ENCODE results near the gene SNAPC5.
A peak's percentile ranks its signal among the peaks of the same experiment; 100 is the strongest.
"Not testable (repeated sequence)": the region's sequence is repeated elsewhere in the genome, so short reads cannot be mapped to it uniquely, and the experiment has no call there.

SNAPC5 gene

DNA sequence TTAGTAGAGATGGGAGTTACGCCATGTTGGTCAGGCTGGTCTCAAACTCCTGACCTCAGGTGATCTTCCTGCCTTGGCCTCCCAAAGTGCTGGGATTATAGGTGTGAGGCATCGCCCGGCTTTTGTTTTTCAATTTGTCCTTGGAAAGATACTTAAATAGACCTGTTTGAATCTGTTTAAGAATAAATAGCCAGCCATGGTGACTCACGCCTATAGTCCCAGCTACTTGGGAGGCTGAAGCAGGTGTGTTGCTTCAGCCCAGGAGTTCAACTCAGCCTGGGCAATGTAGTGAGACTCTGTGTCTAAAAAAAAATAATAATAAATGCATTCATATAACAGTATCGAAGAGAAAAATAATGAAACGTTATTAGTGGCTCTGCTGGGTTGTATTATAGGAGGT, 17.3 kb downstream of the SNAPC5 start:
- H3K36me3 Mint-ChIP-seq = peaks cover 7% of the 10 kb centered on the region
- H3K4me1 Mint-ChIP-seq (ENCODE audit: low read depth) = peaks cover 13% of the 10 kb centered on the region
- H3K9me3 Mint-ChIP-seq (ENCODE audit: low read depth) = no peaks in the 10 kb centered on the region
- peak overlapping the region; percentile 16 for H3K27ac Mint-ChIP-seq
- H3K27me3 Mint-ChIP-seq = no peaks in the 10 kb centered on the region
- no peak overlapping the region for H3K4me3 Mint-ChIP-seq

- Mint-ChIP-seq H3K9me3 (ENCODE audit: low read depth) (no peaks in the 10 kb centered on the region), H3K36me3 (peaks cover 5% of the 10 kb centered on the region), H3K27me3 (no peaks in the 10 kb centered on the region), H3K4me3 (no peak overlapping the region), H3K27ac (peak overlapping the region; percentile 75), H3K4me1 (ENCODE audit: low read depth) (peaks cover 25% of the 10 kb centered on the region)
These were observed 20.6 kb downstream of the SNAPC5 start for GRCh38 chr15:66477011-66477410.

- H3K27ac Mint-ChIP-seq = peak overlapping the region; percentile 75
- peaks cover 5% of the 10 kb centered on the region for H3K36me3 Mint-ChIP-seq
- H3K4me3 Mint-ChIP-seq = no peak overlapping the region
- H3K4me1 Mint-ChIP-seq (ENCODE audit: low read depth) = peaks cover 29% of the 10 kb centered on the region
- no peaks in the 10 kb centered on the region for H3K27me3 Mint-ChIP-seq
- no peaks in the 10 kb centered on the region for H3K9me3 Mint-ChIP-seq (ENCODE audit: low read depth)
These were observed 21.0 kb downstream of the SNAPC5 start for GRCh38 chr15:66476535-66476934.

DNA sequence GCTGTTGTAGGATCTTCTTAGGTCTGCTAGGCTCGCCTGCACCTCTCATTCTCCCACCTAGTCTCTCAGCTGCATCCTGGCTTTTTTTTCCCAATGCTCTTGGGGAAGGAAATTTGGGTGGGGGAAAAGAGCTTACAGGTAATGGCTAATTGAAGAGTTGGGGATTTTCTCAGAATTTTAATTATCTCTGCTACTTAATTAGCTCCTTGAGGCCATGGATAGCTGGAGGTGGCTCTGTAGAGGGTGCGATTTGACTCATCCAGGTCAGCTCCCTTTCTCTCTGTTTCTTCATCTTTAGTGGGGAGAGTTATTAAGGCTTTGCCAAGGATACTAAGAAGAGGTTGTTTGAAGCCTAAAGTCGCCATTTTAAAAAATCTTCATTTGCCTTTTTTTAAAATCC, 22.6 kb downstream of the SNAPC5 start:
- Mint-ChIP-seq H3K4me1 (ENCODE audit: low read depth) (peaks cover 42% of the 10 kb centered on the region), H3K27ac (peak overlapping the region; percentile 38), H3K9me3 (ENCODE audit: low read depth) (no peaks in the 10 kb centered on the region)

GRCh38 chr15:66474135-66474534, 23.4 kb downstream of the SNAPC5 start:
- Mint-ChIP-seq H3K27ac (peak overlapping the region; percentile 11), H3K9me3 (ENCODE audit: low read depth) (no peaks in the 10 kb centered on the region), H3K27me3 (no peaks in the 10 kb centered on the region), H3K36me3 (no peaks in the 10 kb centered on the region), H3K4me1 (ENCODE audit: low read depth) (peaks cover 45% of the 10 kb centered on the region), H3K4me3 (no peak overlapping the region)

More for the DNA sequence above, 22.6 kb downstream of the SNAPC5 start:
- Mint-ChIP-seq H3K36me3 (peaks cover 2% of the 10 kb centered on the region), H3K27me3 (no peaks in the 10 kb centered on the region), H3K4me3 (no peak overlapping the region)

DNA sequence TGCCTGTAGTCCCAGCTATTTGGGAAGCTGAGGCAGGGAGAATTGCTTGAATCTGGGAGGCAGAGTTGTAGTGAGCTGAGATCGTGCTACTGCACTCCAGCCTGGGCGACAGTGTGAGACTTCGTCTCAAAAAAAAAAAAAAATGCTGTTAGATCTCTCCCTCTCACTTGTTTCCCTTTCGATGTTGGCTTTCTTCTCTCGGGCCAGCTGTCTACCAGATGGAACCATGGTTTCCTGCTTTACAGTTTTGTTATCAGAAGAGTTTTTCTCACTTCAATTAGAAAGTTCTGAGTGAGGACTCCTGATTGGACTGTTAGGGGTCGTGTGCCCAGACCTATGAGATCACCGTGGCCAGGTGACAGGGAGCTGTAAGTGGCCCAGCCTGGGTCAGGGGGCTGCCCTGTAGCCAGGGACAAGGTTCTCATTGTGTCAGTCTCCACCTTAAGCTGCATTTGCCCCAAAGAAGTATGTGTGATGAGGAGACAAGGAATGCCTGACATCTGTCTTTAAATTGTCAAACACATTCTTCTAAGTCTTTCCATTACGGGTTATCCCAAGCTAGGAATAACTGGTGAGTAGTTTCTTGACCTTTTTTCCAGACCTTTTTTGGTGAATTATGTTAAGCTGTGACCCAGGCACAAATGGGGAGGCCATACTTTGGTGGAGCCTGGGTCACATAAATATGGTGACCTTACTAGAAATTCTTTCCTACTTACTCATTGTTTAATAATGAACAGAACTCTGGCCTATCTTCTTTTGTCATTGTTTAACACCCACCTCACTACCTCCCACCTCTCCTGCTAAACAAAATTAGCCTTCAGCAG, 25.2 kb downstream of the SNAPC5 start:
- H3K4me3 Mint-ChIP-seq = peak overlapping the region; percentile 64
- H3K9me3 Mint-ChIP-seq (ENCODE audit: low read depth) = no peaks in the 10 kb centered on the region
- peaks cover 46% of the 10 kb centered on the region for H3K4me1 Mint-ChIP-seq (ENCODE audit: low read depth)
- peak overlapping the region; percentile 83 for H3K27ac Mint-ChIP-seq
- no peaks in the 10 kb centered on the region for H3K27me3 Mint-ChIP-seq
- H3K36me3 Mint-ChIP-seq = no peaks in the 10 kb centered on the region

DNA sequence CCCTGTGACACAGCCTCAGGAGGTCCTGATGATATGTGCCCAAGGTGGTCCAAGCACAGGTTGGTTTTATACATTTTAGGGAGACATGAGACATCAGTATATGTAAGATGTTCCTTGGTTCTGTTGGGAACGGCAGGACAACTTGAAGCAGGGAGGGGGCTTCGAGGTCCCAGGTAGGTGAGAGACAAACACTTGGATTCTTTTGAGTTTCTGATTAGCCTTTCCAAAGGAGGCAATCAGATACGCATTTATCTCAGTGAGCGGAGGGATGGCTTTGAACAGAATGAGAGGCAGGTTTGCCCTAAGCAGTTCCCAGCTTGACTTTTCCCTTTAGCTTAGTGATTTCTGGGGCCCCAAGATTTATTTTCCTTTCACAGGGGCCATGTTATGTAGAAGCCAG, 26.7 kb downstream of the SNAPC5 start:
- H3K27ac Mint-ChIP-seq = peak overlapping the region; percentile 83
- not testable (repeated sequence) for H3K27me3 Mint-ChIP-seq; H3K36me3 Mint-ChIP-seq; H3K9me3 Mint-ChIP-seq (ENCODE audit: low read depth)
- peak overlapping the region; percentile 21 for H3K4me3 Mint-ChIP-seq
- H3K4me1 Mint-ChIP-seq (ENCODE audit: low read depth) = peaks cover 46% of the 10 kb centered on the region

- not testable (repeated sequence) for H3K36me3 Mint-ChIP-seq; H3K9me3 Mint-ChIP-seq (ENCODE audit: low read depth); H3K27ac Mint-ChIP-seq; H3K27me3 Mint-ChIP-seq; H3K4me3 Mint-ChIP-seq
- peaks cover 33% of the 10 kb centered on the region for H3K4me1 Mint-ChIP-seq (ENCODE audit: low read depth)
These were observed 30.2 kb downstream of the SNAPC5 start for GRCh38 chr15:66467162-66468040.

GRCh38 chr15:66465294-66465693, 32.3 kb downstream of the SNAPC5 start:
- H3K9me3 Mint-ChIP-seq (ENCODE audit: low read depth); H3K27me3 Mint-ChIP-seq; H3K27ac Mint-ChIP-seq; H3K4me3 Mint-ChIP-seq; H3K36me3 Mint-ChIP-seq: not testable (repeated sequence)
- peaks cover 13% of the 10 kb centered on the region for H3K4me1 Mint-ChIP-seq (ENCODE audit: low read depth)

DNA sequence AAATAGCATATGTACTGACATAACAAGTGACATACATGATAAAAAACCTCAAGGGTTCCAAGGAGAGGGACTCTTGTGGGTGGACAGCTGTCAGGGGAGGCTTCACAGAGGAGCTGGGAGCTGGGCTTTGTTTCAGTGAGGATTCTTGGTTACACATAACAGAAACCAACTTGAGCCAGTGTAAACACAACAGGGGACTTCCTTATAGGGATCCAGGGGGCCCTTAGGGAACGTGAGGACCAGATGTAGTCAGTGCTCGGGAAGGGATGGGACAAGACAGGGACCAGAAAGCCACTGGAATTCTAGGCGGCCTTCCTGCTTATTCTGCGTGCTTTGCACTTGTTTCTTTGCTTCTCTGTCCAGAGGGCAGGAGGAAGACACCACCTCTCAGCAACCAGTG, 34.9 kb downstream of the SNAPC5 start:
- Mint-ChIP-seq H3K4me3 (no peak overlapping the region), H3K27ac (no peak overlapping the region), H3K4me1 (ENCODE audit: low read depth) (peaks cover 15% of the 10 kb centered on the region), H3K27me3 (no peaks in the 10 kb centered on the region), H3K36me3 (peaks cover 5% of the 10 kb centered on the region), H3K9me3 (ENCODE audit: low read depth) (no peaks in the 10 kb centered on the region)

DNA sequence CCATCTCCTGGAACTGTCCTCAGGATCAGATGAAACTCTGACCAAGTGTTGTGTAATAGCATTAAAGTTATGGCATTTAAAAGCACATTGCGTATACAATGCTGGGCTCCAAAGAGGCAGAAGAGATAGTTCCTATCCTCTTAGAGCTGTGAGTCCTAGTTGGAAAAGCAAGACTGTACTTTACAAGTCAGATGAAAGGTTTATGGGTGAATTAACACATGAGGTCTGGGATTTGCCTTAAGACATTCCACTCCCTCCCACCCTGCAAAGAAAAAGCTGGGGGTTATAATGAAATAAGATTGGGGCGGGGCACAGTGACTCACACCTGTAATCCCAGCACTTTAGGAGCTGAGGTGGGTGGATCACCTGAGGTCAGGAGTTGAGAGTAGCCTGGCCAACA, 35.6 kb downstream of the SNAPC5 start:
- no peaks in the 10 kb centered on the region for H3K27me3 Mint-ChIP-seq
- peaks cover 5% of the 10 kb centered on the region for H3K36me3 Mint-ChIP-seq
- H3K27ac Mint-ChIP-seq = no peak overlapping the region
- no peaks in the 10 kb centered on the region for H3K9me3 Mint-ChIP-seq (ENCODE audit: low read depth)
- no peak overlapping the region for H3K4me3 Mint-ChIP-seq
- H3K4me1 Mint-ChIP-seq (ENCODE audit: low read depth) = peaks cover 13% of the 10 kb centered on the region

DNA sequence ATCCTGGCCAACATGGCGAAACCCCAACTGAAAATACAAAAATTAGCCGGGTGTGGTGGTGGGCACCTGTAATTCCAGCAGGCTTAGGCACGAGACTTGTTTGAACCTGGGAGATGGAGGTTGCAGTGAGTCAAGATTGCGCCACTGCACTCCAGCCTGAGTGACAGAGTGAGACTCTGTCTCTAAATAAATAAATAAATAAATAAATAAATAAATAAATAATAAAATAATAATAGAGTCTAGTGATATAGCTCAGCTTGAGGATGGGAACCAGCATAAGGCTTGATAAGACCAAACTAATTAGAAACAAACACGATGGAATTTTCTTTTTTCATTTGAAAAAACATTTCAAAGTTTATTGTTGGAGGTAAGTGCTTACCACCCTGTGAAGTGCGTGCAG, 36.3 kb downstream of the SNAPC5 start:
- H3K27ac Mint-ChIP-seq; H3K9me3 Mint-ChIP-seq (ENCODE audit: low read depth); H3K36me3 Mint-ChIP-seq; H3K4me3 Mint-ChIP-seq; H3K27me3 Mint-ChIP-seq: not testable (repeated sequence)
- peaks cover 12% of the 10 kb centered on the region for H3K4me1 Mint-ChIP-seq (ENCODE audit: low read depth)

GRCh38 chr15:66459818-66460615, 37.5 kb downstream of the SNAPC5 start:
- H3K9me3 Mint-ChIP-seq (ENCODE audit: low read depth) = no peaks in the 10 kb centered on the region
- H3K4me3 Mint-ChIP-seq = no peak overlapping the region
- no peaks in the 10 kb centered on the region for H3K27me3 Mint-ChIP-seq
- H3K36me3 Mint-ChIP-seq = peaks cover 5% of the 10 kb centered on the region
- peaks cover 15% of the 10 kb centered on the region for H3K4me1 Mint-ChIP-seq (ENCODE audit: low read depth)
- H3K27ac Mint-ChIP-seq = peak overlapping the region; percentile 1

- Mint-ChIP-seq H3K4me1 (ENCODE audit: low read depth) (peaks cover 15% of the 10 kb centered on the region), H3K4me3 (no peak overlapping the region), H3K27me3 (no peaks in the 10 kb centered on the region), H3K27ac (no peak overlapping the region), H3K9me3 (ENCODE audit: low read depth) (no peaks in the 10 kb centered on the region), H3K36me3 (peaks cover 2% of the 10 kb centered on the region)
These were observed 41.4 kb downstream of the SNAPC5 start for GRCh38 chr15:66456211-66456610.

DNA sequence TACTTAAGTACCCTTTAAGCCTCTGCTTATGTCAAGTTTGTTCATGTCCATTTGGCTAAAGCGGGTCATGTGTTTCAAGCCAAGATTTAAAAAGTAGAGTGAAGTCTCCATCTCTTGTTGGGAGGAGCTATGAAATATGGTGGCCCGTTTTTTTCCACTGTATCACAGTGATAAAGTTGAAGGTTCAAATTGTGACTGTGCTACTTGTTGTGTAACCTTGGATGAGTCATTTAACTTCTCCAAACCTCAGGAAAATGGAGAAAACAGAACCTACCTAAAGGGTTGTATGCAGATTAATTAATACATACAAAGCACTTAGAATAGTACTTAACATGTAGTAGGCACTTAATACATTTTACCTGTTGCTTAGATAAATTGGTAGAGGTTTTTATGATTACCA, 43.4 kb downstream of the SNAPC5 start:
- Mint-ChIP-seq H3K36me3 (peaks cover 2% of the 10 kb centered on the region), H3K9me3 (ENCODE audit: low read depth) (no peaks in the 10 kb centered on the region), H3K27ac (no peak overlapping the region), H3K4me3 (no peak overlapping the region), H3K27me3 (no peaks in the 10 kb centered on the region), H3K4me1 (ENCODE audit: low read depth) (peaks cover 6% of the 10 kb centered on the region)

Measured in activated naive CD8-positive, alpha-beta T cell (primary cell).